Ureter (tissue), 1 donor: Measurements from ENCODE around the gene ARHGAP20. TPM values are rescaled to one million over a fixed set of nuclear protein-coding genes. Genes with fewer than 3 reads are reported as not detected.
"Not testable (repeated sequence)": the region's sequence is repeated elsewhere in the genome, so short reads cannot be mapped to it uniquely, and the experiment has no call there.

Source experiments
- DNase-seq: peaks from one replicate; pipeline ENCODE4 v3.0.0-alpha.2; 2020; ENCODE audit warnings: low spot score
- total RNA-seq: library from RNA; stranded (reverse); gene quantifications from one replicate; pipeline ENCODE4 v1.2.4, GENCODE V29; 2023
- donor health status: DM: yes; HTN: yes; CAD: no.

ARHGAP20 gene
- total RNA-seq, 1 donor from 2014 or later: 6.5 TPM

DNA sequence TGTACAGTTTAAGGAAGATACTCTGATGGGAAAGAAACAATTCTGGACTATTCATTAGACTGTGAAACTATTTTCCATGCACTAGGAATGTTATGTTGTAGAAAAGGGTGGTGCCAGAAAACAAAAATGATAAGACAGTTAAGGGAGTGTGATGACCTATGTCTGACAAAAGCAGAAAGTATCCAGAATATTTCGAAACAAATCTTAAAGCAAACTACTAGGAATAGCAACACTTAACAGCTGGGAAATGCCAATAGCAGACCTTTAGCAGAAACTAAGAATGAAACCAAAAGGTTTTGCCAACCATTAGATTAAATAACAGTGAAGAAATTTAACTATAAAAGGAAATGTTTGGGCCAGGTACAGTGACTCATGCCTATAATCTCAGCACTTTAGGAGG lies 3.3 kb upstream of the ARHGAP20 start:
- no peak for DNase-seq

DNA sequence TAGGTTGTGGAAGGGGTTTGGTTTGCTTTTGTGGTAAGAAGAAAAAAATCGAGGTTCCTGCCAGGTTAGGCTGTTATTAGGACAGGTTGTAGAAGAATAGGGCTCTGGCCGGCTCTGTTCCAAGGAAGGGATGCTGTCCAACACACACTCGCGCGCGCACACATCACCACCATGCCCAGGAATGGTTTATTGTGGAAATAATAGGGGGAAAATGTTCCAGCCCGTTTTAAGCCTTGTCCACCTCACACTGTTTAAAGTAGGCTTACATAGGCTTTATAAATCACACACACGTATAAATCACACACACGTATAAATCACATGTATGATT lies 1.2 kb upstream of the ARHGAP20 start:
- no peak for DNase-seq

DNA sequence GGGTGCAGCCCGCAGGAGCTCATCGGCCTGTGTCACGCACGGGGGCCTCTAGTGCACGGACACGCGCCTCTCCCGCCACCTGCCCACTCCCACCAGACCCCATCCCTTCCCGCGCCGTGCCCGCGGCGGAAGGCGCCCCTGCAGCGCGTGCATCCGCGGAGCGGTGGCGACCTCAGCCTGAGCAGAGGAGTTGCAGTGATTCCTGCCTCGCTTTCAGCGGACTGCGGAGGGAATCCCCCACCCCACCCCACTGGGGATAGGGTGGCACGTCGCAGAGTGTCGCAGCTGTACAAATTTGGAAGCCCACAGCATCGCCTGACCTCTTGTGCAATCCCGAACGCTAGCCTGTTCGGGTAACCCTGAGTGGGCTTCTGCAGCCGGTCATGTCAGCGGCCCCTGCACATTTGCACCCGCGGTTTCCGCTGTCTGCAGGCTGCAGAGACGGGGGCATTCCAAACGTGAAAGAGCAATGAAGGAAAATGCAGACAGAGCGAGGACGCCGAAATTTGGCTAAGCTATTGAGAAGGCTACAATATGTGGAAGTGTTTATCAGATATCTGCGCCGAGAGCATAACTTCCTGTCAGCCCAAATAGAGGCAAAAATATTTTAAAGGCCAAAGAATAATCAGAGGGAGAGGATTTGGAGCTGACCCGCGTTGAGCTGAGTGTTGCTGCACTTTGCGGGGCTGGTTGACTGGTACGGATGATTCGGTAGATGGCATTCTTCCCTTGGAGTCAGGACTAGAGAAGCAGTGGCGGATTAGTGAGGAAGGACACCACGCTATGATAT lies 617 bp upstream of the ARHGAP20 start:
- DNase-seq: peak; percentile 65

DNA sequence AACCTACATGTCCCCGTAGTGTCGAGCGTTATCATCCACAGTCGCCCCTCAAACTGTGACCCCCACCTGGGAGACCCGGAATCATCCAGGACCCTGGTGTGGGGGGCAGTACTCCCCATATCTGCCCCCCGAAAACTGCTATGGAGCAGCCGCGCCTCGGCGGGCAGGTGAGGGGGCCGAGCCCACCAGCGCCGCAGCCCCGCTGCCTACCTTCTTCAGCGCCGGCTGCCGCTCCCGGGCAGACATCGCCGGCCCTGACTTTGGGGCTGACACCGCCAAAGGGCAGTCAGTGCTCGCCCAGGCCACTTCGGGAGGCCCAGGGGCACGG lies 825 bp downstream of the ARHGAP20 start:
- no peak for DNase-seq

DNA sequence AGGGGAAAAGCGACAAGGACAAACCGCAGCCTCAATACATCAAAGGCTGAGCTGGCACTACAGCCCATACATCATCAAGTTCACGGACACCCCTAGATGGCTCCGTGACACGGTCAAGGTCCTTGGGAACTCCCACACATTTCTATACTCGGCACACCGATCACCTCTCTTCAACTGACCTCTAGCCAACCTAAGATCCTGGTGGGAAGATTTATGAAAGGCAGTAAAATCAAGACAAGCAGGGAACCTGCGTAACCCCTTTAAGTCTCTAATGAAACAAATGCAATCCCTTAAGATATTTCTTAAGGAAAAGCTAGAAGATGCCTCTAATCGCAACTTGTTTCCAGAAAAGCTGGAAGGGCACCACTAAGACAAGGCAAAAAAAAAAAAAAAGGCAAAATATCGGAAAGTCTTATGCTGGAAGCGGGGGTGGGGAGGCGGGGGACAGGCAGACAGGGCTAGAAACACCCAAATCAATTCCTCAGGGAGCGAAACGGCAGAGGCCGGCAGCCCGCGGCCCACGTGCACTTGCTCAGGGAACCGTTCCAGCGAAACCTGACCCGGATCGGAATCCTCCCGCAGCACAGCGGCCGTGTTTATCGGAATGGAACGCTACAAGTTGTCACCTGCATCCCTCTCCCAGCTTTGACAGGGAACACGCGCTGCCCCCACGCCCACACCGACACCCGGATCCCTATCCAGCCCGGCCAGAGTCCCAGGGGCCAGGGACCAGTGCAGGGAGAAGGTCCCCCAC lies 1.4 kb downstream of the ARHGAP20 start:
- peak; percentile 64 for DNase-seq

DNA sequence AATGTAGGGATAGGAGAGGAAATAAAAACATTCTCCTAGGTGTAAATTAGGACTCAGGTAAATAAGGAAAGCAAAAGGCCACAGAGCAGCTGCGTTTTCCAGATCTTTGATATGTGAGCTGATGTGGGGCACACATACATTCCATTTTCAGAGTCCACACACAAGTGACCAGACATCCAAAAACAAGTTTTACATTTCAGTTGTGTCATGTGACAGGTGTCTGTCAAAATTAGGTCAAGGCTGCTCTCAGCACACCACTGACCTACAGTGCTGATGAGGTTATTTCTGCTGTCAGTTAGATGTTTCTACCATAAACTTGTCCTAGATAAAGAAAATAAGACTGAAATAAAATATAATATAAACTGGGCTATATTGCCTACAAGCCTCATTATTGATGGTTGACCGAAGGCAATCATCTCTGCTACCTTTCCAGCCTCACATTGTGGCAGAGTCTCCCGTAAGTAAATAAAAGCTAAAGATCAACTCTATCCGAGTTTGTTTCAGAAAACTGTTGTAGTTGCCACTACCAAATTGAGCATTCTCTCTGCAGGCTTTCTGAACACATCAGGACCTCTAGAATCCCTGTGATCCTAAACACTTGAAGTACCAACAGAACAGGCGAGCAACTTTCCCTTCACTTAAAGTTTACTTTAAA lies 7.9 kb downstream of the ARHGAP20 start:
- no peak for DNase-seq

DNA sequence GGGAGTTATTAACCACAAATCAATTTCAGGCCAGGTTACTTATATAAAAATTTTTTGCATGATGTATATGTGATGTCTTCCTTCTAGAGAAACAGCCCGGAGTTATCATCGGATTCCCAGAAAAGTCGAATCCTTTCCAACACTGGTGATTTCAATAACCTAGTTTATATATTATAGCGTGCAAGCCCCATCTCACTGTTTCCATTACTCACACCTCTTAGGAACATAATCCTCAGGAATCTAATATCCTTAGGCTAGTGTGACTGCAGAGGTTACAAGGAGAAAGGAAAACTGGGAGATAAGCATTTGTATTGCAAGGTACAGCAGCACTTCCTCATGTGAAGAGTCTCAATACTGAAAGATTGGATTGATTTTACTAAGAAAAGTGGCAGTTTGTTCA lies 20.3 kb downstream of the ARHGAP20 start:
- DNase-seq: no peak

DNA sequence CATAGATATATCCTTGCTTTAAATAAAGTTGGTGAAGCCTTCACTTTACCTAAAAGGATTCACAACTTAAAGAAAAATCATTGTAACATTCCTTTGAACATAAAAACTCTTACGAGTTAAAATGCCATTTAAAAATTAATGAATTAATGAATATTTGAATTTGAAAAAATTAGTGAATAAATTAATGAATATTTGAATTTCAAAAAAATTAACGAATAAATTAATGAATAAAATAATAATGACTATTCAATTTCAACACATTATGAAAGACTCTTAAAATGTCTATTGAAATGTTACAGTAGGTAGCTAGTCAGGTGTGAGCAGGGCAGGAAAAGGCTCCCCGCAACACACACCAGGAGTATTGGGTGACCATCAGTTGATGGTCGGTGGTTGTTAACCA lies 22.9 kb downstream of the ARHGAP20 start:
- DNase-seq: no peak

DNA sequence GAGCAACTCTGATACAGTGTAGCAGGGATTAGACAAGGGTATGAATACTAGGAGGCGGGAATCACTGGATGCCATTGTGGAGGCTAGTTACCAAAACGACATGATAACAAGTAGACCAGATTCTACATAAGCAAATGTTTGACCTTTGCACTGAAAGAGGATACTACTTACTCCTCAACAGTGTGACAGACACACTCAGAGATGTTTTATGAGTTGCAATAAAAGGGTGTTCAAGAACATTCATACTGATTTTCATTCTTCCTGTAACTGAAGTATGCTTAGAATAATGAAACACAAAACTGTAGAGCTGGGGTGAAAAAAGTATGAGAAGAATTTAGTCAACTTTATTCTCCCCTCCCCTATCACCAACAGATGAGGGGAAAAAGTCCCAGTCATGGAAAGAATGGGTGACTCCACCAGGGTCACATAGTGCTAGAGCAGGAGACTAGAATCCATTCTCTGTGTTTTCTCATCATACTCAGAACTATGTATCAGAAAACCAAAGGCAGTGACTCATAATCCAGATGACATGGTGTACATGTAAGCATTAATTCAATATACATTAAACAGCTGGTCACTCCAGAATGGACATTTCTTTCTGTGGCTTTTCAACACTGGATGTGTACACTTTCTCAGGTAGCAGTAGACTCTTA lies 32.8 kb downstream of the ARHGAP20 start:
- DNase-seq: no peak

DNA sequence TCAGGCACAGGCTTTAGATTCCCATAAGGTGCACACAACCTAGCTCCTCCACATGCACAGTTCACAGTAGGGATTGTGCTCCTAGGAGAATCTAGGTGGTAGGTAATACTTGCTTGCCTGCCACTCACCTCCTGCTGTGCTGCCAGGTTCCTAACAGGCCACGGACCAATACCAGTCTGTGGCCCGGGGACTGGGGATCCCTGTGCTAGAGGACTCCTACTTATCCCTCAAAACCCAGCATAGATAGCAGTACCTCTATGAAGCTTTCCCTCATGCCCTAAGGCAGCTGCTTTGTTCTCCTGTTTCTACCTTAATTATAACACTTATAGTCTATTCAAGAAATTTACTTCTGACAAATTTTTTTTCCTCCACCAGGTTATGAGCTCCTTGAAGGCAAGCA lies 36.7 kb downstream of the ARHGAP20 start:
- DNase-seq: no peak

DNA sequence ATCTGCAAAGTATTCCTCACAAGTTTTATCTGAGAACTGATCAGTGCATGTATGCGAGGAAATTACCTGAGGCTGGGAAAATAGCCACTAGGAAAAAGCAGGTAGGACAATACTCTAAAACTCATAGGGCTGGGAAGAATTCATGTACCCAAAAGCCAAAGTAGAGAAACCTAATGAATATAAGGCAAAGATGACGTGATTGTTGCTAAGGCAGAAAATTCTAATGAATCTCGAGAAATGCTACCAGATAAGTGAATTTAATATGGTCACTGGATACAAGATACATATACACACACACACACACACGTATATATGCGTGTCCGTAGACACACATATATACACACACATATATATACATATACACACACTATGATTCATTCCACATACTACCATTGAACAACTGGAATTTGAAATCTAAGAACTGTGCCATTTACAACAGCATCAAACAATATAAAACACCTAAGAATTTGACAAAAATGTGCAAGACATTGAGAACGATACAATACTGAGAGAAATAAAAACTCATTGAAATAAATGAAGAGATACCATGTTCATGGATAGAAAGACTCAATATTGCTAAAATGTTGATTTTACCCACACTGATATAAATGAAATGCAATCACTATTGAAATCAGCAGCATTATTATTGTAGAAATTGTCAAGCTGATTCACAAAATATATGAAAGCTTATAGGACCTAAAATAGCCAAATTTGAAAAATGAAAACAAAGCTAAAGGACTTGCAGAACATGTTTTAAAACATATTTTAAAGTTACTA lies 46.4 kb downstream of the ARHGAP20 start:
- no peak for DNase-seq

DNA sequence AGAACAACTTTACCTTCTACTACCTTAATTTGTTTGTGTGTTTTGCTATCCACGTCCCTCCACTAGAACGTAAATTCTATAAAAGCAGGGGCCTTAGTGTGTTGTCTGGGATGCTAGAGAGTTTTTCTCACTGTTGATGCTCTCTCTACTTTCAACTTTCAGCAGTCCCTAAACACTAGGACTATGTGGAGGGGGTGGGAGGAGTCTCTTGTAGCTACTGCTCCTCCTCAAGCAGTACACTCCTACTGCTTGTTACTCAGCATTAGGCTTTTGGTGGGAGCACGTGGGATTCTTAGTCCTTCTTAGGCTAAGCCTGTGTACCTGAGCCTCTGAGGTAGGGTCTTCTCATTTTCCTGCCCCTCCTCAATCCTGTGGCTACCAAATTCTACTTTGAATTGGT lies 56.3 kb downstream of the ARHGAP20 start:
- DNase-seq: no peak

DNA sequence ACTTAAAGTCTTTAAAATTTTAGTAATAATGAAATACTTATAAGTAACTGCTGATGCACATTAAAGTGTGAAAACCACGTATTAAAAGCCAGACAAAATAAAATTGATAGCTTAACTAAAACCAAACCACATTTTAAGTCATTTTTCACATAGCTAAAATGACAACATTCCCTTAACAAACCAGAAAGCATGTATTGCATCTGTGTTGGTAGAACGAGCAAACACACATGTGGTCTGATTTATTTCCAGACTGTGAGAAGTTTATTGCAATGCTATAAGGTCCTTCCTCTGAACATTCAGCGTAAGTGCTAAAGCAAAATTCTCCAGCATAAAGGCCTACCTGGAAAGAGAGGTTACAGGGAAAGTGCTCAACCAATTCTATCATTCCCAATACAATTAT lies 57.8 kb downstream of the ARHGAP20 start:
- DNase-seq: no peak

DNA sequence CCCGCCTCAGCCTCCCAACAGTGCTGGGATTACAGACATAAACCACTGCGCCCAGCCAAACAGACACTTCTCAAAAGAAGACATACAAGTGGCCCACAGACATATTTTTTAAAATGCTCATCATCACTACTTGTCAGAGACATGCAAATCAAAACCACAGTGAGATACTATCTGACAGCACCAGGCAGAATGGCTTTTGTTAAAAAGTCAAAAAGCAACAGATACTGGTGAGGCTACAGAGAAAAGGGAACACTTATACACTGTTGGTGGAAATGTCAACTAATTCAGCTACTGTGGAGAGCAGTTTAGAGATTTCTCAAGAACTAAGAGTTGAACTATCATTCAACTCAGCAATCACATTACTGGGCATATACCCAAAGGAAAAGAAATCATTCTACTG lies 67.0 kb downstream of the ARHGAP20 start:
- no peak for DNase-seq

DNA sequence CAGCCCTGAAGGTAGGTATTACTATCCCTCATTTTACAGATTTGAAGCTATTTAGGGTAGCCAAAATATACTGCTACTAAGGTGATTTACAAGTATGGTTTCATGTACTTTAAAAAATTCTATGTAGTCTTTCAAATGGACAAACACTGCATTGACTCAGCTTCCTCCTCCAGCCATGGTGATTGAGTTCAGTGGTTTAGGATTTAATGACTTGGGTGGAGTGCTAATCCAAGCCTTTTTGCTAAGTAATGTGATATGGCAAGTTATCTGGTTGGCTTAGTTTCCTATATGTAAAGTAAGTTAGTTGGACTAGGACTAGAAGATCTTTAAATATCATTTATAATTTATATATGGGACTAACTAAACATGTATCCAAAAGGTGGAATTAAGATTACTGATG lies 77.9 kb downstream of the ARHGAP20 start:
- DNase-seq: no peak

DNA sequence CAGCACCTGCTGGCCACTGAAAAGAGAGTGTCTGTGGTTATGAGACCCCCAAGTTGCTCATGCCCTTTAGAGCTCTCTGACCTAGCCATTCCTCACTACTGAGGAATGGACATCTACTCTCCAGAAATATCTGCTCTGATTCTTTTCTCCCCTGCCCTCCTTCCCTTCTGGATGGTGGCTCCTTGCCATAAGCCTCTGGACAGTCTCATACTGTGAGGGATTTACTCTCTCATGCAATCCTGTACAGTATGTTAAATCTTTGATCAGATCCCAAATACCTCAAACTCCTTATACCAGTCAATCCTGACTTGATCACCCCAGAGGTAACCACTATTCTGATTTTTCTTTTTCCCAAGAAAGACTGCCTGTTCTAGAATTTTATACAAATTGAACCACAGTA lies 80.7 kb downstream of the ARHGAP20 start:
- no peak for DNase-seq

DNA sequence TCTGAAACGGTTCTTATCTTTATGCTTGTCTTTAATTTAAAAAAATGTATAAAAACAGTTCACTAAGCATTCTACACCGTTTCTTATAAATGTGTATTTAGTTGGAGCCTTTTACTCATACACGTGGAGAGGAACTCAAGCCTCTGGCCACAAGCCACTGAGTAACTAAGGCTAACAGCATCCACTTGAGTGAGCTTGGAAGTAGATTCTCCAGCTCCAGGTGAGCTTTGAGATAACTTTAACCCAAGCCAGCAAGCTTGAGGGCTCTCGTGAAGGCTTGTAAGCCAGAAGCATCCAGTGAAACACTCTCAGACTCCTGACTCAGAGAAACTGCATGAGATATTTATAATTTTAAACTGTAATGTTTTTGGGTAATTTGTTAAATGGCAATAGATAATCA lies 82.6 kb downstream of the ARHGAP20 start:
- no peak for DNase-seq

DNA sequence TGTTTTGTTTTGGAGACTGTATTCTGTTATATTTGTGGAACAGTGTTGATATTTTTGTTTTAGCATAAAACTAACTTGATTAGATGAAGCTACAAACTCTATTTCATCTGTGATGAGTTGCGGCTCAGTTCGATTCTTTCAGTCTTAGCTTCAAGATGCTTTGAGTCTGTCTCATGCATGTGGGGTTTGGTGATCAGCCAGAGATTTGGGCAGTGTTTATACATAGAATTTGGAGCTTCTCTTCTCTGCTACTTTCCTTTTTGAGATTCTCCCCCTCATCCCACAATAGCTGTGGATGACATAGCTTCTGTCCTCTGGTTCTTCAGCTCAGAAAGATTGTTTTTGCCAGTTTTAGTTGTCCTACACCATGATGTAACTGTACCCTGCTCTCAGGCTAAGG lies 90.4 kb downstream of the ARHGAP20 start:
- no peak for DNase-seq

DNA sequence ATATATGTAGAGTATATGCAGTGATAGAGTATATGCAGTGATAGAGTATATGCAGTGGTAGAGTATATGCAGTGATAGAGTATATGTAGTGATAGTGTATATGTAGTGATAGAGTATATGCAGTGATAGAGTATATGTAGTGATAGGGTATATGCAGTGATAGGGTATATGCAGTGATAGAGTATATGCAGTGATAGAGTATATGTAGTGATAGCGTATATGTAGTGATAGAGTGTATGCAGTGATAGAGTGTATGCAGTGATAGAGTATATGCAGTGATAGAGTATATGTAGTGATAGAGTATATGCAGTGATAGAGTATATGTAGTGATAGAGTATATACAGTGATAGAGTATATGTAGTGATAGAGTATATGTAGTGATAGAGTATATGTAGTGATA lies 92.9 kb downstream of the ARHGAP20 start:
- DNase-seq: not testable (repeated sequence)

DNA sequence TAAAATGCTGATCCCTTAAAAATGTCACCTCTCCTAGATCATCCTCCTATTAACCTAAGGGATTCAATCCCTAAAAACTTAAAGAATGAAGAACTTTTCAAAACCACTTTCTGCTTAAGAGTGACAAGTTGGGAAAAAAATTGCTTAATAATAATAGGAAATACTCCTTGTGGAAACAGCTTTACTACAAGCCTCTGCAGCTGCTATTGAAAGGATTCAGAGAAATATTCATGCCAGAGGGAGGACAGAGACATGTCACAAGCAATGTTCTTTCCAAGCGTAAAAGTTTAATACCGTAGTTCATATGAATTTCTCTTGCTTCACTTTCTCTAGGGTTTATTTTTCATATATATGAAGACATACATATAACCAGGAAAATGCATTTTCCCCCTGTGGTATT lies 98.2 kb downstream of the ARHGAP20 start:
- no peak for DNase-seq

DNA sequence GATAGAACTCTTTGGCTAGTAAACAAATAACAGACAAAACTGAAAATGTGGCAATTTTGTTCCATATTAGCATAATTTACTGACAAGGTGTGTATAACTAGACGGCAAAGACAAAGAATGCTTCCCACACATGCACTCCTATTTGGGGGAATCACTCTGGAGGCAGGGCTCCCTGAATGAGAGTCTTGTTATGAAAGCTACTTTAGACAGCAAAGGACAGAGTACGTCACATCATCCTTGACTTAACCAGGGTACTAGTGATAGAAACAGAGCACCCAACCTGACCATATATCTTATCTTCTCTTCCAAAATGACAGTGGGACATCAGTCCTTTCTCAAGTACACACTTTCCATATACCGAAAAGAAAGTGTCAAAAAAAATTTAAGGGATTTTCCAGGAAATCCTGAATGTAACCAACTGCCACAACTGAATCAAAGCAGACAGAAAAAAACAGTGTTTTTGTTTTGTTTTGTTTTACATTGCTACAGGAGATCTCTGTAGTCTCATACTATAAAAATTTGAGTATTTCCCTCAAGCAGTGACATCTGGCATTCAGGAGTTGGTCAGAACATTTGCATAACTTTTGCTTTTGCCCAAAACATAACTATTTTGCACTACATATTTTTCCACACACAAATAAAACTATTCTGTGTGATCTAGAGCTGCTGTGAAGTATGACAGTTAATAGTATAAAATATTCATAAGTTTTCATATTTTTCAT lies 98.9 kb downstream of the ARHGAP20 start:
- DNase-seq: no peak
